Ovary (tissue), 3 donors: ENCODE data around the gene SLC12A5.

ENCODE experiments used
- CTCF ChIP-seq, 3 donors: fragments of 450-650 bp in 2 of 3; fragments of 200-600 bp in 1 of 3; IDR thresholded peaks; one replicate each; pipeline versions ENCODE4 v1.5.1 to v1.8.0; 2016 to 2022; ENCODE audit warnings: antibody characterized with exemption in 3 of 3, mild to moderate bottlenecking in 1 of 3
- EP300 ChIP-seq: sonication (generic); formaldehyde crosslinking; IDR thresholded peaks from one replicate; pipeline ENCODE4 v1.6.1; 2017; ENCODE audit warnings: antibody characterized with exemption
- POLR2A ChIP-seq: fragments of 450-650 bp; IDR thresholded peaks from one replicate; pipeline ENCODE4 v1.6.1; 2017; ENCODE audit warnings: antibody characterized with exemption, mild to moderate bottlenecking, moderate library complexity
- donor health status: DM: no; HTN: no; CAD: no.

DNA sequence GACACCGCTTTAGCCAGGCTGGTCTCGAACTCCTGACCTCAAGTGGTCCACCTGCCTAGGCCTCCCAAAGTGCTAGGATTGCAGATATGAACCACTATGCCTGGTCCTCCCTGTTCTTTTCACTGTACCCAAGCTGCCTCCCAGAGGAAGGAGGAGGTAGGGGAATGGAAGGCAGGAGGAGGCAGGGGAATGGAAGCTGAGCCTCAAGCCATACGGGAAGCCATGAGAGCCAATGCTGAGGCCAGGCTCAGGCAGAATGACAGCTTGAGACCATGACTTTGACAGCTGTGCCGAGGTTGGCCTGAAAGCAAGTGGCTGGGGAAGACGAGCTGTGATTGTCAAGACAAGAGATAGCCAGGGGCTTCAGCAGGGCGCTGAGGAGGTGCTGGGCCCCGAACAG lies 43.4 kb upstream of the SLC12A5 start:
- TF ChIP-seq CTCF (IDR thresholded peaks at IDR 0.05) (no peak), POLR2A (no peak), EP300 (no peak)
